Activated CD4-positive, alpha-beta T cell treated with anti-CD3 and anti-CD28 coated beads, Interleukin-2, amount 50 U/mL, for 1 hour (primary cell): Measurements from ENCODE around the gene YPEL4.

Source experiments
- DNase-seq: peaks from one replicate; pipeline ENCODE4 v3.0.0-alpha.2; 2020

YPEL4 gene

DNA sequence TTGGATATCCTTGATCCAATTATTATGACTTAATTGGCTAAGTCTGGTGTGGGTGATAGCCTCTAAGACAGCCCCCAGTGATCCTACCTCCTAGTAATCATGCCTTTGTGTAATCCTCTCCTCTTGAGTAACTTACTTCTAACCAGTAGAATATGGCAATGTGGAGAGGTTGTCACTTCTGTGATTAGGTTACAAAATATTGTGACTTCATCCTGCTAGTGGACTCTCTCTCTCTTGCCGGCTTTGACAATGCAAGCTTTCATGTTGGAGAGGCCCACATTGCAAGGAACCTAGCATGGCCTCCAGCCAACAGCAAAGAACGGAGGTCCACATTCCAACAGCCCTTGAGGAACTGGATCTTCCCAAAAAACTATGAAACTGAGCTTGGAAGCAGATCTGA is 19.5 kb downstream of the YPEL4 start:
- DNase-seq: no peak

DNA sequence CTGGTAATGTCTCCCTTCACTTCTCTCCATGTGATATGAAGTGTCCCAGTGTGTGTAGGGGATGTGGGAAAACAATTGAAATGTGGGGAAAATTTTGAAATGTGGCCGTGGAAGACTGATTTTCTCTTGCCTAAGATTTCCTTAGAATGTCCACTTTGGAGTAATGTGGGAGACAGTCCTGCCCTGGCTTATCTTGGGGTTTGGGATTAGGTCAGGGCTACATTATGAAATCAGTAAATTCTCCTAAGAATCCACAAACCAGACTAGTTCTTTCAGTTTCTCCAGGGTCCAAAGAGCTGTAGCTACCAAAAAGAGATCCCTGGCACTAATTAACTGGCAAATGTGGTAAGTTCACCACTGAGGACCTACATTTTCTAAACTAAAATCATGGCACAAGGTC is 22.8 kb downstream of the YPEL4 start:
- DNase-seq: no peak

DNA sequence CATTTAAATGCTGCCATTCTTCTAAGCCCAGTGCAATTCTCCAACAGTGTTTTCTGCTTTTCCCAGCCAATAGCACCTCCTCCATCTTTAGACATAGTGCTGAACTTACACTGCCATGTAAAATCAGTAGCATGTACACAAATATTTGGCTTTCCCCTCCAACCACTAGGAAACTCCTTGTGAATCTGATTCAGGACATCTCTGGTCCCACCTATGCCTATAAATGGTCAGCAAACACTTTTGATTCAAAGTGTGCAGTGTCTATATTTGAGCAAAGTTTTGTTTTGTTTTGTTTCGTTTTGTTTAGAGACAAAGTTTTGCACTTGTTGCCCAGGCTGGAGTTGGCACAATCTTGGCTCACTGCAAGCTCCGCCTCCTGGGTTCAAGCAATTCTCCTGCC is 24.8 kb downstream of the YPEL4 start:
- no peak for DNase-seq

DNA sequence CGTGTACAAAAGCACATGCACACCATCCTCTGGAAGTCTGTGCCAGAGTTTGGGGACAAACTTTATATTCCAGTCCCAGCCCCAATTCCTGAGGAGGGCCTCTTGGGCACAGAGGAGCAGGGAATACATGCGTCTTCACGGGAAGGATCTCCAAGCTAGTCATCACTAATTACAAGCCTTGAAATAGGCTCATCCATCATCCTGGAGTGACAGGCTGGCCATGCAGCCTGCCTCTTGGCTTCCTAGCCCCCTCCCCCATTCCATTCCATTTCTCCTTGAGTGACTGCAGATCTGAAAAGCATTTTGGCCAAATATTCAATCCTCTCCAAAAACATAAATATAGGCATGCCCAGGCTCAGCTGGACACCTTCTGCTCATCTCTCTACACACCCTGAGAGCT is 27.4 kb downstream of the YPEL4 start:
- DNase-seq: no peak

DNA sequence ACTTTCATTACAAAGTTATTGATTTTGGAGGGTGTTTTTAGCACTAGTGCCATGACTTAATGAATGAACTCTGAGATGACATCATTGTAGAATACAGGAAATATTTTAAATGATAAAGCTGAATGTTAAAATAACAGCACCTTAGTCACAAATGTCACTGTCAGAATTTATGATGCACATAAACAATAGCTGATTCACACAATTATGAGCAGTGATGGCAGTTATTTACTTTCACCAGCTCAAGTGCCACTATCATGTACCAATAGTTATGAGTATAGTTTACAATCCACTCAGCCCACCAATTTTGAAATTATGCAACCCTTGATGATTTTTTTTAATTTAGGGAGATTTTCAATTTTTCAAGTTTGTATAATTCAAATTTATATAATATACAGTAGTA is 29.2 kb downstream of the YPEL4 start:
- no peak for DNase-seq

DNA sequence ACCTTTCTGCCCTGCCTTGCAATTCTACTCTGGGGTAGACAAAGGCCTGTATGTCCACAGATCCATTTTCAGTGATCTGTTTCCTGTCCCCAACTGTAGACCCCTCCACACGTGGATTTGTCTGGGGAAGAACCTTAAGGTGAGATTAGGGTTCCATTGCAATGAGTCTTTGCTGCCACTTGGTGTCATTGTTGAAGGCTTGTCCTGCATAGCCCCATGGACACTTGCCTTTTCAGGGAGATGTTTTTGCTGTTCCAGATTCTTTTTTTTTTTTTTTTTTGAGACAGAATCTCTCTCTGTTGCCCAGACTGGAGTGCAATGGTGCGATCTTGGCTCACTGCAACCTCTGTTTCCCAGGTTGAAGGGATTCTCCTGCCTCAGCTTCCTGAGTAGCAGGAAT is 30.4 kb downstream of the YPEL4 start:
- DNase-seq: no peak

DNA sequence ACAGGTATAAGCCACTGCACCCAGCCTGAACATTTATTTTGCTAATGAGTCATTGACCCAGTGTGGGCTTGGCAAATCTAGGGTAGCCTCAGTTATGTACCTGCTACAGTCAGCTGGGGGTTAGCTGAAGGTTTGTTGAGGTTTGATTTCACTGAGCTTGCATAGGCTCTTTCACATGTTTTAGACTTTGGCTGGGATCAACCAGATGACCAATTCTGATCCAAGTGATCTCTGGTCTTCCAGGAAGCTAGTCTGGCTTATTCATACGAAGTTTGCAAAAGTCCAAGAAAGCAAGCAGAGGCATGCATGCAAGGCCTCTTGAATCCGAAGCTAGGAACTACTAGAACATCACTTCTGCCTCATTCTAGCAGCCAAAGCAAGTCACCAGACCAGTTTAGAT is 31.3 kb downstream of the YPEL4 start:
- DNase-seq: no peak

DNA sequence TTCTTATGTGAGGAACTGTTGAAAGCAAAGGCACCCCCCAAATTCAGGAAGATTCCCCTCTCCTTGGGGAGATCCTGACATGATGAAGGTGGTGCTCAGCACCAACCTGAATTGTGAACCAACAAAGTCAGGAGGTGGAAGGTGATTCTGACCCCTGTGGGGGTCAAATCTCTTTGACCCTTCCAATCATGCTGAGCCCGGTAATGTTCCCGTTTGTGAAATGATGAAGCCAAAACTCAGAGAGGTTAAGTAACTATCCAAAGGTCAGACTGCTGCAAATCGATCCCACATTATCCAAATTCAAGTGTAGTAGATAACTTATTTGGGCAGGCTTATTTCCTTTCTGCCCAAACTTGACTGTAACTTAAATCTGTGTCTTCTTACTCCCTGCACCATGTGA is 33.1 kb downstream of the YPEL4 start:
- no peak for DNase-seq

DNA sequence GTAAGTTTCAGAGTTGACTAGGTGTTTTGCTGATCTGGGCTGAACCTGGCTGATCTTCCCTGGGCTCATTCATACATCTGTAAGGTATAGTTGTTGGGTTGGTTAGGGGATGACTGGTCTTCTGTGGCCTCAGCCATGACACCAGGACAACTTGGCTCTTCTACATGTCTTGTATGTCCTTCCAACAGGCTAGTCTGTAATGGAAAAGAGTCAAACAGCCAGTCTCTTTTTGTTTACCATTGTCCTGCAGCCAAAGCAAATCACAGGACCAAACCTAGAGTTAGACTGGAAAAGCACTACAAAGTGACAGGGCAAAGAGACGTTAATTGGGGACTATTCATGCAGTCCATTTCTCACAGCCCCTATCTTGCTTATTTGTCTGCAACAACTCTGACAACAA is 34.4 kb downstream of the YPEL4 start:
- DNase-seq: no peak

DNA sequence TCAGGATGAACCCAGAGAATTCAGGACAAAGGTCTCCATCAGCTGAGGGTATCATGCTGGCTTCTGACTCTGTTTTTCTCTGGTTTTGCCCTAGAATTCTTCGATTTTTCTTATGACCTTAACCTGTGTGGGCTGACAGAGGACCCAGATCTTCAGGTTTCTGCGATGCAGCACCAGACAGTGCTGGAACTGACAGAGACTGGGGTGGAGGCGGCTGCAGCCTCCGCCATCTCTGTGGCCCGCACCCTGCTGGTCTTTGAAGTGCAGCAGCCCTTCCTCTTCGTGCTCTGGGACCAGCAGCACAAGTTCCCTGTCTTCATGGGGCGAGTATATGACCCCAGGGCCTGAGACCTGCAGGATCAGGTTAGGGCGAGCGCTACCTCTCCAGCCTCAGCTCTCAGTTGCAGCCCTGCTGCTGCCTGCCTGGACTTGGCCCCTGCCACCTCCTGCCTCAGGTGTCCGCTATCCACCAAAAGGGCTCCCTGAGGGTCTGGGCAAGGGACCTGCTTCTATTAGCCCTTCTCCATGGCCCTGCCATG is 35.4 kb downstream of the YPEL4 start:
- DNase-seq: no peak

DNA sequence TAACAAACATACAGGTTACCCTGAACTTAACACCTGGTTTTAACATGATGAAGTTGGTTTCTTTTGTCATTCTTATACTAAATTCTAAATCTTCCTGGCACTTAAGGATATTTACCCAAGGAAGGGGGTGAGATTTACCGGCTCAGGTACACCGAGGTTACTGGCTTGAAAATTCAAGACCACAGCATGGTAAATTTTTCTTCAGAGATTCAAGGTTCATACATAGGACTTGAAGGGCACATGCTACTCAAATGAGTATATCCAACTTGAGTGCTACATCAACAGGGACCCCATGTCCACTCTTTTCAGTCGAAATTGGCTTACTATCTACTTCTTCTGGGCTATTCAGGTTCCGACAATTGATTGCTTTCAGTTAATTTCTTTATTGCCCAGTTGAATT is 39.5 kb downstream of the YPEL4 start:
- DNase-seq: no peak

DNA sequence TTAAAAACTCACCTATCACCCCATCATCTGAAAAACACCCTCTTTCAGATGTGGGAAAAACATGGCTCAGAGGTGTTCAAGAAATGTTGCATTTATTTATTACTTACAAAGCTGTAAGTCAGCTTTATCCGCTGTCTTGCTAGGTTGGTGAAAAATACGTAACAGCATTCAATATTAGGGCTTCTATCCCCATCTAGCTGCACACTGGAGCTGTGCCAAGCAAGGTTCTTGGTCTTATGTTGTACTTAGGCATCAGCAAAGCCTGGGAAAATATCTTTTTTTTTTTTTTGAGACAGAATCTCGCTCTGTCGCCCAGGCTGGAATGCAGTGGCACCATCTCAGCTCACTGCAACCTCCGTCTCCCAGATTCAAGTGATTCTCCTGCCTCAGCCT is 44.7 kb downstream of the YPEL4 start:
- no peak for DNase-seq

DNA sequence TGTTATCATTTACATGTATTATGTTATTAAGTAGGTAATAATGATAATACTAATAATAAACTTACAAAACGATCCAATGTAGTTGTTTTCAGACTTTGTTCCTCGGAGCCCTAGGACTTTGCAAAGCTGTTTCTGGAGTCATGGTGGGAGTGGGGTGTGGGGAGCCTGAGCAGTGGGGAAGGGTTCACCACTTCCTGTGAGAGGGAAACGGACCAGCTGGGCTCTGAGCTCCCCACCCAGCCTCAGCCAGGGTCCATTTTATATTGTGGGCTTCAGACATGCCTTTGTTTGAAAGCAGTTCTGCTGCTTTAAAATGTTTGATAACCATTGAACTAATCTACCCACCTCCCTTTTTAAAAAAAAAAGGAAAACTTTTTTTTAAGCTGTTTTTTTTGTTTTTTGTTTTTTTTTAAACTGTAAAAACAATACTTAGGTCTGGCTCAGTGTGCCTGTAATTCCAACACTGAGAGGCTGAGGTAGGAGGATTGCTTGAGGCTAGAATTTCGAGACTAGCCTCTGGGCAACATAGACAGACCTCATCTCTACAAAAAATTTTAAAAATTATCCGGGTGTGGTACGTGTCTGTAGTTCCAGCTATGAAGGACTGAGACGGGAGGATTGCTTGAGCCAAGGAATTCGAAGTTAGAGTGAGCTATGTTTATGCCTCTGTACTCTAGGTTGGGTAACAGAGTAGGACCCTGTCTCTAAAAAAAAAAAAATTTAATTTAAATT is 45.2 kb downstream of the YPEL4 start:
- no peak for DNase-seq

DNA sequence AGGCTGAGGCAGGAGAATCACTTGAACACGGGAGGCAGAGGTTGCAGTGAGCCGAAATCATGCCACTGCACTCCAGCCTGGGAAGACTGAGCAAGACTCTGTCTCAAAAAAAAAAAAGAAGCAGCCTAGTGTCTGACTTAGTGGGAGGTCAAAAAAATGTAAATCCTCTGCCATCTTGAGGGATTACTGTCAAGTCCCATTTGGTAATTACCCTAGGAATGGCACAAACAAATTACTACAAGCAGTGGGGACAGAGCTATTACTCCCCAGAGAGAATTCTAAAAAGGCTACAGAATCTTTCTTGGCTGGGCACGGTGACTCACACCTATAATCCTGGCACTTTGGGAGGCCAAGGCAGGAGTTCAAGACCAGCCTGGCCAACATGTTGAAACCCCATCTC is 48.4 kb downstream of the YPEL4 start:
- no peak for DNase-seq

DNA sequence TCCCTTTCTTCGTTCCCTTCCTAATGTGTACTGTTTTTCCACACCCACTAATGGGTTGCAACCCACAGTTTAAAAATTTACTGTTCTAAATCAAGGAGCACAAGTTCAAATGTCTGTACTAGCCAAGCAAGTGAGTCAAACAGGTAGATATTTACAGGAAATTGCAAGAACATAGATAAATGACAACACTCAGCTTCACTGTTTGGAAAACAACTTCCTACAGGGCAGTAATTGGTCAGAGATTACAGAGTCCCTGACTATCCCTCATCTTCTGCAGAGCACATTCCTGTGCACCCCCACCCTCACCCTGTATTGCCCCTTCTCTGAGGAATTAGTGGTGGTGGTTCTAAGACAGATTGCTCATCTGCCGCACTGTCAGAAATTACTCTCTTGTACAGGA is 50.3 kb downstream of the YPEL4 start:
- DNase-seq: no peak

DNA sequence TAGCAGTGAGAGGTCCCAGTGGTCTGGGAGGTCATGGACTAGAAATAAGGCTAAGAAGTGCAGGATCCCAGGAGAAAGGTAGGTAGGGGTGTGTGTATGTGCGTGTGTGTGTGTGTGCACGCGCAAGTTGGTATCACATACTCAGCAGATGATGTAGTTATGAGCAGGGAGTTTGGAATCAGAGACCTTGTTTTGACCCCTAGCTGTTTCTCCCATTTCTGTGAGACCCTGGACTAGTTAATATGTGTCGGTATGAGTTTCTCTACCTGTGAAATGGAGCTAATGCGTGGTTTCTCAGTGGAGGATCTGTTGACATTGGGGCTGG is 50.9 kb downstream of the YPEL4 start:
- no peak for DNase-seq

DNA sequence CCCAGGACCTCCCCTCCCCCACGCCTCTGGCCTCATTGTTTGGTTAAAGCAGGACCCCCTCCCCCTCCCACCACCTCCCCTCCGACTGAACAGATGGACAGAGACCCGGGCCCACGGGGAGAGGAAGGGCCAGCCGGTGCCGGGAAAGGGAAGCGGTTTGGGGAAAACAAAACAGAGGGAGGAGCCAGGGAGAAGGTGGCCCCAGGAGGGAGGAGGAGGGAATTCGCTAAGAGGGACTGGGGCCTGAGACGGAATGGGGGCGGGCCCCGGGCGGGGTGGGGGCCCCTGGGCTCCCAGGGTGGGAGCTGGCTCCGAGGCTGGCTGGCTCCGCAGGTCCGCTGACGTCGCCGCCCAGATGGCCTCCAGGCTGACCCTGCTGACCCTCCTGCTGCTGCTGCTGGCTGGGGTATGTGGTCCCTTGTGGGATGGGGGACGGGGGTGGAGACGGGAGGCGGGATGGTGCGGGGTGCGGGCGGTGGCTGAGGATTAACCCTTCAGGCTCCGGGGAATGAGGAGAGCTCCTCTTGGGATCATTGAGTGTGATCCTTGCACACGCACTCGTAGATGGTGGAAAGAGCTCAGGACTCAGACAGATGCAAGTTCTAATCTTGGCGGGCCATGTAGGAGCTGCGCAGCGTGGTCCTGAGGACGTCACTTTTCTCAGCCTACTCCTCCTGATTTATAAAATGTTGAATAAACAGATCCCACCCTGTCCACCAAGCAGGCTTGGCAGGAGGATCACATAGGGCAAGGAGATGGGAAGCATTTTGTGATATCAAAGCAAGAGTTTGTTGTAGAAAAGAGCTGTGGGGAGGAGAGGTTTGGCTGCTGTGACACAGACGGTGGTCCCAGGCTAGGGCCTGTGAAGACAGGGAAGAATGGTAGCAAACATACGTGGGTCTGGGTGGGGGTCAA is 51.5 kb downstream of the YPEL4 start:
- no peak for DNase-seq

DNA sequence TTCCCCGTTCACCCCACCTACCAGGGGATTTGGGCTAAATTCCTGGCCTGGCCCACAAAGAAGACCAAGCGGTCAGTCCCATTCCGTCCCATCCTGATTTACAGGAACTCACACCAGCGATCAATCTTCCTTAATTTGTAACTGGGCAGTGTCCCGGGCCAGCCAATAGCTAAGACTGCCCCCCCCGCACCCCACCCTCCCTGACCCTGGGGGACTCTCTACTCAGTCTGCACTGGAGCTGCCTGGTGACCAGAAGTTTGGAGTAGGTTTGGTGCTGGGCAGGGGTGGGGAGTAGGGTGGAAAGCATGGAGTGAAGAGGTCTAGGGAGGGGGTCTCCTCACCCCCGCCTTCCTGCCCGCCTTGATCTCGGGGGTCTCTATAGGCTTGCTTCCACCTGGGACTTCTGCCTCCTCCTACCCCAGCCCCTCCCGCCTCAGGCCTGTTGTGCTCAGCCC is 52.2 kb downstream of the YPEL4 start, which contains the start of gene SERPING1:
SERPING1 (plus strand) TSS at position 225 of the 455 bp plus-strand sequence. CDS start 586 bp downstream, outside the sequence.
- no peak for DNase-seq

DNA sequence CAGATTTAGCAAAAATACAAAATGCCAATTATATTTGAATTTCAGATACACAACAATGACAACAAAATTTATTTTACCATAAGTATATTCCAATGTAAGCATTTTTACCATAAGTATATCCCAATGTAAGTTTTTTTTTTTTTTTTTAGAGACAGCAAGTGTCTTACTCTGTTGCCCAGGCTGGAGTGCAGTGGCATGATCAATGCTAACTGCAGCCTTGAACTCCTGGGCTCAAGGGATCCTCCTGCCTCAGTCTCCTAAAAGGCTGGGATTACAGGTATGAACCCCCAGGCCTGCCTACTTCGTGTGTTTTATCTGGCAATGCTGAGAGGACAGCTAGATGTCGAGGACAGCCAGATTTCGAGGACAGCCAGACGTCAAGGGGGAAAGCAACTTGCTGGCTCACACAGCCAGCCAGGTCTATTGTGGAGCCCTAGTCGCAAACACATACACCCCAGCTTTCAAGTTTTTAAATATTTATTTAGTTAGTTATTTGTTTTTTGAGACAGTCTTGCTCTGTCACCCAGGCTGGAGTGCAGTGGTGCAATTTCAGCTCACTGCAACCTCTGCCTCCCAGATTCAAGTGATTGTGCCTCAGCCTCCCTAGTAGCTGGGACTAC is 53.3 kb downstream of the YPEL4 start:
- no peak for DNase-seq
